ENCODE data around the gene EDRF1. TPM values are rescaled to one million over a fixed set of nuclear protein-coding genes. Genes with fewer than 3 reads are reported as not detected.

EDRF1 gene
- total RNA-seq, 1 experiment from 2014 or later: 32.9 TPM

GRCh38 chr10:125756853-125757487 is 37.5 kb downstream of the EDRF1 start:
- TF ChIP-seq GABPB1 (CRISPR knock-in tag; IDR thresholded peaks at IDR 0.05) (no peak), ATF2 (CRISPR knock-in tag; IDR thresholded peaks at IDR 0.05; ENCODE audit: borderline replicate concordance, low read depth) (no peak), ZNF423 (CRISPR knock-in tag; IDR thresholded peaks at IDR 0.05) (no peak), NR1H2 (CRISPR knock-in tag; IDR thresholded peaks at IDR 0.05) (no peak), FOXP1 (CRISPR knock-in tag; IDR thresholded peaks at IDR 0.05; ENCODE audit: borderline replicate concordance) (no peak)
- Mint-ChIP-seq H3K27ac (no peak overlapping the region), H3K9me3 (no peaks in the 10 kb centered on the region), H3K27me3 (ENCODE audit: low read depth) (no peaks in the 10 kb centered on the region), H3K36me3 (peaks cover 58% of the 10 kb centered on the region), H3K4me1 (peaks cover 8% of the 10 kb centered on the region), H3K4me3 (no peak overlapping the region)
- ATAC-seq (no peak), DNase-seq (ENCODE audit: low spot score) (no peak)
- POLR2A ChIA-PET: no interaction called here
- CTCF ChIA-PET: no interaction called here

- Mint-ChIP-seq H3K4me3 (no peak overlapping the region), H3K27ac (no peak overlapping the region)
- CTCF ChIA-PET: interaction anchor here (0.8 kb wide), 1 partner anchor 387 kb away, joined by 3 read pairs; no protein-coding TSS in a partner anchor
Measured at GRCh38 chr10:125757742-125758141, 38.2 kb downstream of the EDRF1 start.

GRCh38 chr10:125761961-125762360 is 42.5 kb downstream of the EDRF1 start:
- Mint-ChIP-seq H3K27ac (peak overlapping the region; percentile 51; the same call in 1 of the 2 replicates), H3K27me3 (ENCODE audit: low read depth) (no peaks in the 10 kb centered on the region), H3K4me1 (peaks cover 16% of the 10 kb centered on the region), H3K9me3 (no peaks in the 10 kb centered on the region), H3K4me3 (no peak overlapping the region), H3K36me3 (peaks cover 47% of the 10 kb centered on the region)
- DNase-seq (ENCODE audit: low spot score): no peak
- ChIA-PET POLR2A (no interaction called here), CTCF (no interaction called here)
- TF ChIP-seq IRF1 (CRISPR knock-in tag; IDR thresholded peaks at IDR 0.05) (no peak), NR2C2 (CRISPR knock-in tag; IDR thresholded peaks at IDR 0.05) (no peak), ATF3 (CRISPR knock-in tag; conservative IDR thresholded peaks at IDR 0.05) (no peak), EMX1 (CRISPR knock-in tag; IDR thresholded peaks at IDR 0.05) (no peak), ZNF219 (CRISPR knock-in tag; IDR thresholded peaks at IDR 0.05; ENCODE audit: borderline replicate concordance) (no peak), PREB (CRISPR knock-in tag; IDR thresholded peaks at IDR 0.05; ENCODE audit: borderline replicate concordance) (no peak)
- no peak for ATAC-seq

More at GRCh38 chr10:125757742-125758141, 38.2 kb downstream of the EDRF1 start:
- H3K9me3 Mint-ChIP-seq: no peaks in the 10 kb centered on the region
- POLR2A ChIA-PET: no interaction called here
- TF ChIP-seq SMAD4 (CRISPR knock-in tag; IDR thresholded peaks at IDR 0.05) (no peak), NR2C2 (CRISPR knock-in tag; IDR thresholded peaks at IDR 0.05) (no peak), IRF2 (CRISPR knock-in tag; IDR thresholded peaks at IDR 0.05; ENCODE audit: borderline replicate concordance, low read depth) (no peak), SP1 (CRISPR knock-in tag; conservative IDR thresholded peaks at IDR 0.05) (no peak), HMGA2 (CRISPR knock-in tag; IDR thresholded peaks at IDR 0.05) (no peak), FOXK1 (CRISPR knock-in tag; IDR thresholded peaks at IDR 0.05) (no peak), CTCF (IDR thresholded peaks at IDR 0.05) (no peak), NR1H2 (CRISPR knock-in tag; IDR thresholded peaks at IDR 0.05) (no peak), RELA (CRISPR knock-in tag; IDR thresholded peaks at IDR 0.05; ENCODE audit: borderline replicate concordance) (no peak), E2F1 (CRISPR knock-in tag; IDR thresholded peaks at IDR 0.05) (no peak)
- ATAC-seq (no peak), DNase-seq (ENCODE audit: low spot score) (no peak)
- peaks cover 57% of the 10 kb centered on the region for H3K36me3 Mint-ChIP-seq
- H3K27me3 Mint-ChIP-seq (ENCODE audit: low read depth): no peaks in the 10 kb centered on the region
- H3K4me1 Mint-ChIP-seq: peaks cover 16% of the 10 kb centered on the region
